ENCODE measurements around the gene EN1. TPM values are rescaled to one million over a fixed set of nuclear protein-coding genes. Genes with fewer than 3 reads are reported as not detected.
A peak's percentile ranks its signal among the peaks of the same experiment; 100 is the strongest.

EN1 gene
- total RNA-seq, 1 experiment from 2014 or later = 0.26 TPM

GRCh38 chr2:118847762-118848172, 319 bp upstream of the EN1 start:
- intact Hi-C loops (cut with micrococcal nuclease; ENCODE audit: unreplicated experiment) = no loop called here
- no peaks in the 10 kb centered on the region for H3K9me3 ChIP-seq (ENCODE audit: control insufficient read depth, insufficient read depth, low read depth, low read length)
- peaks cover 7% of the 10 kb centered on the region; the same call in 1 of the 2 replicates for H3K27me3 ChIP-seq (ENCODE audit: control insufficient read depth, insufficient read depth, low read length)
- in situ Hi-C loops (cut with HindIII; ENCODE audit: low pct_unique_long_range_greater_than_20kb, low sequenced_read_pairs) = no loop called here
- ChIA-PET POLR2A (no interaction called here), CTCF (no interaction called here)
- no peaks in the 10 kb centered on the region for H3K36me3 ChIP-seq (ENCODE audit: control insufficient read depth, insufficient read depth, low read length)
- H3K27ac ChIP-seq (ENCODE audit: low read length) = no peak overlapping the region
- DNase-seq (ENCODE audit: low read depth, low spot score) (no peak), ATAC-seq (peak; percentile 69)
- TF ChIP-seq POLR2AphosphoS5 (IDR thresholded peaks at IDR 0.05; ENCODE audit: low read depth, low read length) (no peak), SIN3A (IDR thresholded peaks at IDR 0.05; ENCODE audit: borderline replicate concordance, insufficient read depth, low read depth, low read length) (no peak), TCF7L2 (IDR thresholded peaks at IDR 0.05; ENCODE audit: low read depth, low read length) (no peak), REST (IDR thresholded peaks at IDR 0.05; ENCODE audit: insufficient read depth in 1 of 2, low read depth in 2 of 2, low read length in 1 of 2) (no peak)
- TF ChIP-seq, protein P1, sequence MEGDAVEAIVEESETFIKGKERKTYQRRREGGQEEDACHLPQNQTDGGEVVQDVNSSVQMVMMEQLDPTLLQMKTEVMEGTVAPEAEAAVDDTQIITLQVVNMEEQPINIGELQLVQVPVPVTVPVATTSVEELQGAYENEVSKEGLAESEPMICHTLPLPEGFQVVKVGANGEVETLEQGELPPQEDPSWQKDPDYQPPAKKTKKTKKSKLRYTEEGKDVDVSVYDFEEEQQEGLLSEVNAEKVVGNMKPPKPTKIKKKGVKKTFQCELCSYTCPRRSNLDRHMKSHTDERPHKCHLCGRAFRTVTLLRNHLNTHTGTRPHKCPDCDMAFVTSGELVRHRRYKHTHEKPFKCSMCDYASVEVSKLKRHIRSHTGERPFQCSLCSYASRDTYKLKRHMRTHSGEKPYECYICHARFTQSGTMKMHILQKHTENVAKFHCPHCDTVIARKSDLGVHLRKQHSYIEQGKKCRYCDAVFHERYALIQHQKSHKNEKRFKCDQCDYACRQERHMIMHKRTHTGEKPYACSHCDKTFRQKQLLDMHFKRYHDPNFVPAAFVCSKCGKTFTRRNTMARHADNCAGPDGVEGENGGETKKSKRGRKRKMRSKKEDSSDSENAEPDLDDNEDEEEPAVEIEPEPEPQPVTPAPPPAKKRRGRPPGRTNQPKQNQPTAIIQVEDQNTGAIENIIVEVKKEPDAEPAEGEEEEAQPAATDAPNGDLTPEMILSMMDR (IDR thresholded peaks at IDR 0.05) = no peak
- H3K4me3 ChIP-seq (ENCODE audit: low read depth in 2 of 2, low read length in 2 of 2) = peak overlapping the region; percentile 37 to 45
- no peaks in the 10 kb centered on the region; the same call in 1 of the 2 replicates for H3K4me1 ChIP-seq (ENCODE audit: control insufficient read depth, insufficient read depth, low read length)
- no TSS peak for BruUV-seq (replicated peaks)

- ChIA-PET CTCF (interaction anchor here (0.6 kb wide), 1 partner anchor 80 kb away, joined by 3 read pairs; no protein-coding TSS in a partner anchor), POLR2A (interaction anchor here (0.7 kb wide), 1 partner anchor 838 kb away, joined by 3 read pairs; no protein-coding TSS in a partner anchor)
- intact Hi-C loops (cut with micrococcal nuclease; ENCODE audit: unreplicated experiment) (no loop called here), in situ Hi-C loops (cut with HindIII; ENCODE audit: low pct_unique_long_range_greater_than_20kb, low sequenced_read_pairs) (no loop called here)
- Histone ChIP-seq H3K36me3 (ENCODE audit: control insufficient read depth, insufficient read depth, low read length) (no peaks in the 10 kb centered on the region), H3K4me1 (ENCODE audit: control insufficient read depth, insufficient read depth, low read length) (no peaks in the 10 kb centered on the region; the same call in 1 of the 2 replicates), H3K4me3 (ENCODE audit: low read depth in 2 of 2, low read length in 2 of 2) (peak overlapping the region; percentile 31 to 32), H3K9me3 (ENCODE audit: control insufficient read depth, insufficient read depth, low read depth, low read length) (no peaks in the 10 kb centered on the region), H3K27me3 (ENCODE audit: control insufficient read depth, insufficient read depth, low read length) (peaks cover 7% of the 10 kb centered on the region; the same call in 1 of the 2 replicates), H3K27ac (ENCODE audit: low read length) (no peak overlapping the region)
- TF ChIP-seq TCF7L2 (IDR thresholded peaks at IDR 0.05; ENCODE audit: low read depth, low read length) = no peak
- no peak for TF ChIP-seq SIN3A (IDR thresholded peaks at IDR 0.05; ENCODE audit: borderline replicate concordance, insufficient read depth, low read depth, low read length)
- no peak for TF ChIP-seq POLR2AphosphoS5 (IDR thresholded peaks at IDR 0.05; ENCODE audit: low read depth, low read length)
- TF ChIP-seq, protein P1 (IDR thresholded peaks at IDR 0.05) = no peak; the same call in 1 of the 2 replicates
- TF ChIP-seq REST (IDR thresholded peaks at IDR 0.05; ENCODE audit: insufficient read depth in 1 of 2, low read depth in 2 of 2, low read length in 1 of 2) = no peak
- no TSS peak for BruUV-seq (replicated peaks)
- no peak for DNase-seq (ENCODE audit: low read depth, low spot score)
- ATAC-seq = peak; percentile 72
Observed at GRCh38 chr2:118846442-118846952, 951 bp downstream of the EN1 start.

Measured in Panc1 (cell line).